DND-41 (cell line): ENCODE data around the gene SELENOW.

Experiments
- ATAC-seq: fragments of 200-7000 bp; cut with Tn5 transposase; 3 replicates; pipeline ENCODE4 v1.9.1; 2021; ENCODE audit warnings: low read depth; ENCODE audit not compliant: insufficient read depth
- DNase-seq: peaks from one replicate; pipeline ENCODE4 v3.0.0-alpha.2; 2020
- H2AFZ ChIP-seq: 2 replicates; pipeline ENCODE4 v1.6.0; 2012; ENCODE audit warnings: low read depth, low read length
- H3K27ac ChIP-seq: 2 replicates; pipeline ENCODE4 v1.5.1; 2012; ENCODE audit warnings: low read length, inconsistent platforms
- H3K27me3 ChIP-seq: fragments of 200-600 bp; sonication (generic); 2 replicates; pipeline ENCODE4 v1.6.0; 2012; ENCODE audit warnings: low read length, mild to moderate bottlenecking, inconsistent platforms; ENCODE audit not compliant: insufficient read depth, poor library complexity
- H3K36me3 ChIP-seq: 2 replicates; pipeline ENCODE4 v1.5.1; 2012; ENCODE audit warnings: low read length, inconsistent platforms; ENCODE audit not compliant: insufficient read depth
- H3K4me1 ChIP-seq: 2 replicates; pipeline ENCODE4 v1.5.1; 2012; ENCODE audit warnings: mild to moderate bottlenecking, low read length; ENCODE audit not compliant: insufficient read depth
- H3K4me2 ChIP-seq: 2 replicates; pipeline ENCODE4 v1.6.0; 2012; ENCODE audit warnings: mild to moderate bottlenecking, moderate library complexity, low read length, inconsistent platforms; ENCODE audit not compliant: insufficient read depth
- H3K4me3 ChIP-seq, 2 experiments: fragments of 200-600 bp in 1 of 2; shearing (Covaris generic) in 1 of 2; 2 replicates each; pipeline ENCODE4 v1.5.1; 2012 to 2016; ENCODE audit warnings: inconsistent platforms in 2 of 2, low read length in 2 of 2, mild to moderate bottlenecking in 2 of 2, low read depth in 1 of 2, moderate library complexity in 1 of 2
- H3K79me2 ChIP-seq: 2 replicates; pipeline ENCODE4 v1.6.0; 2012; ENCODE audit warnings: low read length, inconsistent platforms; ENCODE audit not compliant: insufficient read depth
- H3K9ac ChIP-seq: 2 replicates; pipeline ENCODE4 v1.6.0; 2012; ENCODE audit warnings: low read depth, mild to moderate bottlenecking, inconsistent platforms, low read length, moderate library complexity
- H3K9me3 ChIP-seq: 2 replicates; pipeline ENCODE4 v1.5.1; 2012; ENCODE audit warnings: low read length, moderate library complexity, mild to moderate bottlenecking, inconsistent platforms; ENCODE audit not compliant: insufficient read depth, severe bottlenecking
- H4K20me1 ChIP-seq: 2 replicates; pipeline ENCODE4 v1.6.0; 2012; ENCODE audit warnings: low read length; ENCODE audit not compliant: insufficient read depth
- CTCF ChIP-seq: IDR thresholded peaks from 2 replicates; pipeline ENCODE4 v1.5.1; 2012; ENCODE audit warnings: borderline replicate concordance, low read length, moderate library complexity, mild to moderate bottlenecking; ENCODE audit not compliant: poor library complexity, severe bottlenecking; ENCODE audit errors: extremely low read depth
- EZH2 ChIP-seq: IDR thresholded peaks from 3 replicates; pipeline ENCODE4 v1.6.1; 2012; ENCODE audit warnings: borderline replicate concordance, low read depth, mild to moderate bottlenecking, moderate library complexity, low read length, inconsistent platforms; ENCODE audit not compliant: severe bottlenecking

The SELENOW gene

GRCh38 chr19:47790398-47790814, 11.9 kb downstream of the SELENOW start:
- ATAC-seq = peak; percentile 92
- TF ChIP-seq CTCF (peak; percentile 97), EZH2 (no peak)
- Histone ChIP-seq H3K4me2 (no peak overlapping the region), H3K27ac (no peak overlapping the region), H3K4me1 (no peaks in the 10 kb centered on the region), H2AFZ (no peak overlapping the region), H3K9ac (no peak overlapping the region), H3K79me2 (no peaks in the 10 kb centered on the region), H3K9me3 (peaks cover 6% of the 10 kb centered on the region), H3K36me3 (no peaks in the 10 kb centered on the region; the same call in 1 of the 2 replicates), H3K4me3 (no peak overlapping the region), H3K27me3 (no peaks in the 10 kb centered on the region), H4K20me1 (no peaks in the 10 kb centered on the region)
- DNase-seq = peak; percentile 81

- DNase-seq (no peak), ATAC-seq (no peak)
- H3K27ac ChIP-seq = no peak overlapping the region
- TF ChIP-seq CTCF (no peak), EZH2 (no peak)
- H3K36me3 ChIP-seq = no peaks in the 10 kb centered on the region
- H3K27me3 ChIP-seq = no peaks in the 10 kb centered on the region
- no peaks in the 10 kb centered on the region for H3K79me2 ChIP-seq
- H4K20me1 ChIP-seq = no peaks in the 10 kb centered on the region
- H2AFZ ChIP-seq = no peak overlapping the region
- H3K4me1 ChIP-seq = no peaks in the 10 kb centered on the region
- H3K4me2 ChIP-seq = no peak overlapping the region
- H3K9ac ChIP-seq = no peak overlapping the region
- H3K9me3 ChIP-seq = peaks cover 6% of the 10 kb centered on the region
- no peak overlapping the region for H3K4me3 ChIP-seq
Observed at GRCh38 chr19:47792616-47793015, 14.1 kb downstream of the SELENOW start.

GRCh38 chr19:47794526-47794925, 16.0 kb downstream of the SELENOW start:
- no peak overlapping the region for H3K4me3 ChIP-seq
- DNase-seq (no peak), ATAC-seq (no peak)
- H3K4me1 ChIP-seq = no peaks in the 10 kb centered on the region
- no peaks in the 10 kb centered on the region for H3K36me3 ChIP-seq
- H2AFZ ChIP-seq = no peak overlapping the region
- H3K27me3 ChIP-seq = peaks cover 3% of the 10 kb centered on the region
- H3K79me2 ChIP-seq = no peaks in the 10 kb centered on the region
- no peak overlapping the region for H3K9ac ChIP-seq
- no peak overlapping the region for H3K27ac ChIP-seq
- TF ChIP-seq EZH2 = no peak
- peak; percentile 25 for TF ChIP-seq CTCF
- H3K4me2 ChIP-seq = no peak overlapping the region
- no peaks in the 10 kb centered on the region for H4K20me1 ChIP-seq
- peaks cover 6% of the 10 kb centered on the region for H3K9me3 ChIP-seq

- DNase-seq (no peak), ATAC-seq (no peak)
- Histone ChIP-seq H3K9me3 (peaks cover 10% of the 10 kb centered on the region), H3K9ac (no peak overlapping the region), H3K27me3 (peaks cover 3% of the 10 kb centered on the region), H3K79me2 (no peaks in the 10 kb centered on the region), H3K4me1 (no peaks in the 10 kb centered on the region), H3K4me2 (no peak overlapping the region), H2AFZ (no peak overlapping the region), H3K27ac (no peak overlapping the region), H3K36me3 (no peaks in the 10 kb centered on the region), H4K20me1 (no peaks in the 10 kb centered on the region), H3K4me3 (no peak overlapping the region)
- TF ChIP-seq EZH2 (no peak), CTCF (no peak)
Observed at GRCh38 chr19:47796785-47797184, 18.3 kb downstream of the SELENOW start.
